GM12878 (cell line): ENCODE results near the gene ACTR10. TPM values are rescaled to one million over a fixed set of nuclear protein-coding genes. Genes with fewer than 3 reads are reported as not detected.

Source experiments
- ATAC-seq: fragments of 200-7000 bp; cut with Tn5 transposase; 3 replicates; pipeline ENCODE4 v1.9.1; 2020; ENCODE audit warnings: mild to moderate bottlenecking, moderate library complexity
- BruUV-seq: library from RNA; stranded (reverse); fragments of 400-500 nt; replicated peaks from 2 replicates; lab custom pipeline; 2021; lab: Mats Ljungman, UMichigan
- CTCF ChIA-PET: fragments of 300-600 bp; sonication (Branson Sonifier 250); formaldehyde crosslinking; extraction: SDS; loops from one replicate; lab custom pipeline; 2021; ENCODE audit warnings: inconsistent platforms; lab: Yijun Ruan, JAX
- POLR2A ChIA-PET: fragments of 350-600 bp; formaldehyde crosslinking; extraction: SDS; loops from one replicate; lab custom pipeline; 2021; ENCODE audit warnings: inconsistent platforms; lab: Charles Lee
- RAD21 ChIA-PET: fragments of 300-600 bp; sonication (Branson Sonifier 250); formaldehyde crosslinking; loops from one replicate; lab custom pipeline; 2023; ENCODE audit warnings: antibody characterized with exemption; ENCODE audit not compliant: unreplicated experiment; lab: Charles Lee
- SMC1A ChIA-PET: fragments of 300-600 bp; sonication (Branson Sonifier 250); formaldehyde crosslinking; loops from one replicate; lab custom pipeline; 2023; ENCODE audit not compliant: unreplicated experiment, uncharacterized antibody; lab: Charles Lee
- DNase-seq: peaks from one replicate; pipeline ENCODE4 v3.0.0-alpha.2; 2011; ENCODE audit warnings: low read depth, low spot score
- FAIRE-seq: peaks from 3 replicates; lab custom pipeline; 2011; peaks lifted over from hg19 to GRCh38; lab: Jason Lieb, UNC
- H2AFZ ChIP-seq: 2 replicates; pipeline ENCODE4 v1.6.0; 2011; ENCODE audit warnings: low read depth, low read length, control low read depth; ENCODE audit not compliant: control insufficient read depth
- H3K27ac ChIP-seq: 2 replicates; pipeline ENCODE4 v1.5.1; 2011; ENCODE audit warnings: control low read depth; ENCODE audit not compliant: control insufficient read depth, insufficient read depth
- H3K27me3 ChIP-seq, 2 experiments: replicated peaks in 1 of 2; 2 replicates each; pipeline versions ENCODE4 v1.6.0 to v1.6.1; 2011; ENCODE audit warnings: low read length in 1 of 2; ENCODE audit not compliant: control insufficient read depth in 2 of 2, insufficient read depth in 2 of 2
- H3K36me3 ChIP-seq, 2 experiments: 2 replicates each; pipeline ENCODE4 v1.5.1; 2011; ENCODE audit warnings: low read length in 1 of 2; ENCODE audit not compliant: control insufficient read depth in 2 of 2, insufficient read depth in 2 of 2
- H3K4me1 ChIP-seq: 2 replicates; pipeline ENCODE4 v1.6.1; 2011; ENCODE audit warnings: mild to moderate bottlenecking, low read length, moderate library complexity, mixed read lengths; ENCODE audit not compliant: control insufficient read depth, insufficient read depth
- H3K4me2 ChIP-seq: 2 replicates; pipeline ENCODE4 v1.6.0; 2011; ENCODE audit warnings: control low read depth; ENCODE audit not compliant: control insufficient read depth, insufficient read depth
- H3K4me3 ChIP-seq: fragments of 200-600 bp; sonication (generic); 2 replicates; pipeline ENCODE4 v1.5.1; 2016
- H3K79me2 ChIP-seq: 2 replicates; pipeline ENCODE4 v1.6.0; 2011; ENCODE audit warnings: low read length; ENCODE audit not compliant: control insufficient read depth, insufficient read depth
- H3K9ac ChIP-seq: 2 replicates; pipeline ENCODE4 v1.8.0; 2011; ENCODE audit warnings: low read length, control low read depth, mixed read lengths; ENCODE audit not compliant: control insufficient read depth, insufficient read depth
- H3K9me3 ChIP-seq: replicated peaks from 3 replicates; pipeline ENCODE4 v1.5.1; 2011; ENCODE audit warnings: mild to moderate bottlenecking, low read length; ENCODE audit not compliant: control insufficient read depth, insufficient read depth
- H4K20me1 ChIP-seq: 2 replicates; pipeline ENCODE4 v1.6.0; 2011; ENCODE audit not compliant: control insufficient read depth, insufficient read depth
- ASH2L ChIP-seq: fragments of 300-600, 200-600 bp; sonication (generic); IDR thresholded peaks from 2 replicates; pipeline ENCODE4 v1.6.1; 2017; ENCODE audit warnings: low read depth, mild to moderate bottlenecking, borderline replicate concordance
- BCL11A ChIP-seq: IDR thresholded peaks from 2 replicates; pipeline ENCODE4 v1.6.1; 2011; ENCODE audit warnings: low read depth, low read length
- BMI1 ChIP-seq: fragments of 450-650 bp; IDR thresholded peaks from 2 replicates; pipeline ENCODE4 v1.6.1; 2016; ENCODE audit warnings: mild to moderate bottlenecking, moderate library complexity, borderline replicate concordance
- CBX5 ChIP-seq: sonication (generic); IDR thresholded peaks from 2 replicates; pipeline ENCODE4 v1.6.1; 2016; ENCODE audit warnings: low read depth, moderate library complexity, mild to moderate bottlenecking, inconsistent platforms
- HDGF ChIP-seq: fragments of 450-650 bp; IDR thresholded peaks from 2 replicates; pipeline ENCODE4 v1.6.1; 2016; ENCODE audit warnings: antibody characterized with exemption
- MLLT1 ChIP-seq: fragments of 450-650 bp; IDR thresholded peaks from 2 replicates; pipeline ENCODE4 v1.6.1; 2016; ENCODE audit warnings: mild to moderate bottlenecking
- NFYB ChIP-seq: IDR thresholded peaks from 2 replicates; pipeline ENCODE4 v1.6.1; 2011; ENCODE audit warnings: low read depth, mild to moderate bottlenecking, low read length, improper control_type of control experiment, moderate library complexity; ENCODE audit not compliant: insufficient read depth
- SKIL ChIP-seq: fragments of 450-650 bp; IDR thresholded peaks from 2 replicates; pipeline ENCODE4 v1.6.1; 2017; ENCODE audit warnings: mild to moderate bottlenecking, low read depth, inconsistent platforms; ENCODE audit not compliant: poor library complexity, severe bottlenecking
- SMARCA5 ChIP-seq: fragments of 450-650 bp; IDR thresholded peaks from 2 replicates; pipeline ENCODE4 v1.6.1; 2017; ENCODE audit warnings: mild to moderate bottlenecking
- SREBF1 ChIP-seq: IDR thresholded peaks from 2 replicates; pipeline ENCODE4 v1.6.1; 2012; ENCODE audit warnings: mild to moderate bottlenecking, low read length
- TCF12 ChIP-seq: IDR thresholded peaks from 2 replicates; pipeline ENCODE4 v1.6.1; 2011; ENCODE audit warnings: low read depth, mild to moderate bottlenecking, low read length
- WGBS: methylation state at CpG from one replicate; pipeline ENCODE4 v1.1.6; 2016; ENCODE audit warnings: low lambda C conversion rate; ENCODE audit not compliant: insufficient replicate concordance, insufficient coverage; ENCODE audit errors: missing lambda C conversion rate; 5-methylcytosine and 5-hydroxymethylcytosine counted together
- in situ Hi-C: fragments of 300-500 bp; cut with MboI; formaldehyde crosslinking; loops from 9 replicates; pipeline ENCODE4 v1.14.3; 2018; ENCODE audit warnings: mixed read lengths
- intact Hi-C: fragments of 100-400 bp; cut with micrococcal nuclease; formaldehyde crosslinking; loops from one replicate; pipeline ENCODE4 v1.14.2; 2022; ENCODE audit not compliant: unreplicated experiment
- polyA plus RNA-seq, 11 experiments: library from polyadenylated mRNA; depleted of rRNA in 4 of 11; unstranded in 6 of 11; stranded (reverse) in 5 of 11; fragments of >200 nt; fragmentation: Nextera tagmentation in 4 of 11; fragmentation: Illumina TruSeq in 1 of 11; extraction: Ambion mirVana in 4 of 11; extraction: Trizol in 1 of 11; gene quantifications; 1 replicate in 1 of 11; 2 replicates in 10 of 11; pipeline versions ENCODE4 v1.2.1 to v1.2.3, GENCODE V29; 2011 to 2016; ENCODE audit warnings: inconsistent platforms in 2 of 11, missing spikeins in 2 of 11, low read depth in 1 of 11
- total RNA-seq, 4 experiments: library from RNA; depleted of rRNA in 3 of 4; stranded (reverse); fragments of >200 nt in 3 of 4; fragmentation: Illumina TruSeq in 1 of 4; extraction: Trizol in 1 of 4; gene quantifications; 2 replicates each; pipeline versions ENCODE4 v1.2.1 to v1.2.3, GENCODE V29; 2013 to 2021

Gene ACTR10
- total and polyA plus RNA-seq, 10 of the 15 experiments (the other 5 are each of a cell fraction or from before 2014, with no cell fraction given) = 26.0 to 74.3 (median 38.9) TPM

GRCh38 chr14:58167891-58168290, 32.1 kb upstream of the ACTR10 start:
- no TSS peak for BruUV-seq
- H3K27me3 ChIP-seq = no peaks in the 10 kb centered on the region
- ChIA-PET SMC1A (interaction anchor here (1.7 kb wide), 1 partner anchor 60 kb away, joined by 5 read pairs; no protein-coding TSS in a partner anchor), RAD21 (no interaction called here), POLR2A (no interaction called here), CTCF (interaction anchor here (0.6 to 2.6 kb wide), 5 partner anchors 58 to 473 kb away, joined by 3 to 13 read pairs (median 3); no protein-coding TSS in a partner anchor)
- no peaks in the 10 kb centered on the region for H3K9me3 ChIP-seq
- TF ChIP-seq CBX5 = no peak
- TF ChIP-seq BMI1 = no peak
- no peak for TF ChIP-seq BCL11A
- no peak for TF ChIP-seq SMARCA5
- no peak for TF ChIP-seq HDGF
- DNase-seq (no peak), ATAC-seq (no peak), FAIRE-seq (no peak)
- intact Hi-C loops (no loop called here), in situ Hi-C loops (no loop called here)
- H3K36me3 ChIP-seq = no peaks in the 10 kb centered on the region
- H3K27ac ChIP-seq = no peak overlapping the region
- H3K4me3 ChIP-seq = no peak overlapping the region
- WGBS = 29% methylated on average over 5 of the region's 5 CpGs
- no peaks in the 10 kb centered on the region for H3K4me1 ChIP-seq
- no peaks in the 10 kb centered on the region for H4K20me1 ChIP-seq
- no peaks in the 10 kb centered on the region for H3K79me2 ChIP-seq
- no peak overlapping the region for H3K9ac ChIP-seq
- no peak overlapping the region for H3K4me2 ChIP-seq
- H2AFZ ChIP-seq = no peak overlapping the region

- RAD21 ChIA-PET = interaction anchor here (1.1 kb wide), 1 partner anchor 29 kb away, joined by 3 read pairs; the partner anchor contains the start of gene ACTR10
- Histone ChIP-seq H3K27ac (no peak overlapping the region), H3K9me3 (no peaks in the 10 kb centered on the region), H3K4me2 (no peak overlapping the region), H3K9ac (no peak overlapping the region), H3K79me2 (no peaks in the 10 kb centered on the region), H3K4me3 (no peak overlapping the region), H3K36me3 (no peaks in the 10 kb centered on the region), H3K4me1 (no peaks in the 10 kb centered on the region), H3K27me3 (no peaks in the 10 kb centered on the region), H2AFZ (peak overlapping the region; percentile 11), H4K20me1 (no peaks in the 10 kb centered on the region)
- POLR2A ChIA-PET = no interaction called here
- DNase-seq (peak; percentile 42), ATAC-seq (peak; percentile 97), FAIRE-seq (peak; percentile 95)
- CTCF ChIA-PET = interaction anchor here (0.6 kb wide), 1 partner anchor 11 kb away, joined by 3 read pairs; no protein-coding TSS in a partner anchor
- in situ Hi-C loops = no loop called here
- intact Hi-C loops = no loop called here
- BruUV-seq = no TSS peak
- WGBS = 30% methylated on average over 6 of the region's 6 CpGs
- SMC1A ChIA-PET = no interaction called here
- peak; percentile 48; the same call in 1 of the 2 replicates for TF ChIP-seq MLLT1
- TF ChIP-seq SKIL = no peak
- no peak for TF ChIP-seq ASH2L
- peak; percentile 37; the same call in 1 of the 2 replicates for TF ChIP-seq TCF12
- TF ChIP-seq SREBF1 = 0 out of 2 replicates have a peak, but pooled peaks have one; percentile 30
- peak; percentile 45; the same call in 1 of the 2 replicates for TF ChIP-seq NFYB
Measured at GRCh38 chr14:58171090-58171489, 28.9 kb upstream of the ACTR10 start.
